Astrocyte (in vitro differentiated cells and primary cell): ENCODE data around the gene TOLLIP.

Experiments used
- CTCF ChIP-seq: IDR thresholded peaks from 2 replicates; pipeline ENCODE4 v1.5.1; 2011; ENCODE audit warnings: low read depth, mild to moderate bottlenecking, inconsistent platforms, low read length, moderate library complexity; ENCODE audit not compliant: insufficient read depth
- EZH2 ChIP-seq: IDR thresholded peaks from 2 replicates; pipeline ENCODE4 v1.6.1; 2012; ENCODE audit warnings: mild to moderate bottlenecking, low read length, inconsistent platforms; ENCODE audit not compliant: insufficient read depth

GRCh38 chr11:1237851-1238250, 71.6 kb downstream of the TOLLIP start:
- no peak for TF ChIP-seq CTCF
- no peak for TF ChIP-seq EZH2
